GM10248 (cell line): ENCODE data around the gene MXD4.

Source experiments
- CTCF ChIA-PET: fragments of 300-600 bp; sonication (Branson Sonifier 250); formaldehyde crosslinking; extraction: SDS; loops from one replicate; lab custom pipeline; 2021; ENCODE audit warnings: antibody characterized with exemption; lab: Yijun Ruan, JAX
- POLR2A ChIA-PET: fragments of 350-650 bp; sonication (Branson Sonifier 250); formaldehyde crosslinking; extraction: SDS; loops from one replicate; lab custom pipeline; 2020; ENCODE audit warnings: antibody characterized with exemption; lab: Yijun Ruan, JAX
- DNase-seq: peaks from one replicate; pipeline ENCODE4 v3.0.0; 2012; ENCODE audit errors: extremely low spot score
- CTCF ChIP-seq: IDR thresholded peaks from 2 replicates; pipeline ENCODE4 v1.5.1; 2012; ENCODE audit warnings: mild to moderate bottlenecking, low read depth; ENCODE audit errors: extremely low read depth, missing control alignments, control extremely low read depth

Gene MXD4

DNA sequence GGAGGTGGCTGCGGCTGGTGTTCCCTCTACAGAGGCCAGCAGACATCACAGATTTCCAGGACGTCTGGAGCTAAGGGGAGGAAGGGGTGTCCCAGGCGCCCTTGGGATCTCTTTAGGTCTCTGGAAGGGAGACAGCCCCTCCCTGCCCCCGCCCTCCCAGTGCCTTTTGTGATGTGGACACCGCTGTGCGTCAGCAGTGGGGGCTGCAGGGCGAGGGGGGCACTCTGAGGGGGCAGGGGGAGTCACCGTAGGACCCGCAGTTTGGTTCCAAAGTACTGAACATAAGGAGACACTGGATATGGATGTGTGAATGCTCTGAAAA lies 25.6 kb upstream of the MXD4 start:
- no peak for DNase-seq
- TF ChIP-seq CTCF = no peak
- CTCF ChIA-PET = no interaction called here
- POLR2A ChIA-PET = no interaction called here

GRCh38 chr4:2286904-2287593 lies 25.1 kb upstream of the MXD4 start:
- ChIA-PET CTCF (no interaction called here), POLR2A (no interaction called here)
- TF ChIP-seq CTCF = no peak
- DNase-seq = no peak

DNA sequence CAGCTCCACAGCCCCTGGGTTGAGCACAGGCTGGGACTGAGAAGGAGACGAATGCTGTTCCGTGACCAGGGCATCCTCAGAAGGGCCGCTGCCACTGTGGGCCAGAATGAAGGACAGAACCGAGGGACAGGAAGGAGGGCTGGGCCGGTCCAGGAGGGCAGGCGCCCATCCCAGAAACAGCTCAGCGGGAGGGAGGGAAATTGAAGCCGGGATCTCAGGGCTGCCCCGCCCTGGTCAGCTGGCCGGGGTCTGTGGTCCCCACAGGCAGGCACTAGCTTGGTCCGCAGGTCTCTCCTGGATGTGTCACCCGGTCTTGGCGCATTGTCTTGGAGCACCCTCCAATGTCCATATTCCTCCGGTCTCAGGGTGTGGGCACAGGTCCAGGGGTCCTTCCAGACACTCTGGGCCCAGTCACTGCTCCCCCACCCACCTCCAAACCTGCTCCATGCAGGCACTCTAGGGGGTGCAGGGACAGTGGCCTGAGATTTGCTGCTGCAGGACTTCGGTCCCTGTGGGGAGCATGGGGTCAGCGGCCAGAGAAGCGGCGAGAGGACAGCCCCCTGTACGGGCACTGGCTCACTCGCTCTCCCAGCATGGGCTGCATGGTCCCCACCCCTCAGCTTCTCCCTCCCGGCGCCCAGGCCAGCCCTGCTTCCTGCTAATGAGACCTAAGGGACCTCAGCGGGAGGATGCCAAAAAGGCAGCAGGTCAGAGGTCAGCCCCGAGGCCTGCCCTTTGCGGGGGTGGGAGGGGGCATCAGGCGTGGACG lies 23.9 kb upstream of the MXD4 start:
- no peak for TF ChIP-seq CTCF
- no peak for DNase-seq
- ChIA-PET CTCF (no interaction called here), POLR2A (no interaction called here)

DNA sequence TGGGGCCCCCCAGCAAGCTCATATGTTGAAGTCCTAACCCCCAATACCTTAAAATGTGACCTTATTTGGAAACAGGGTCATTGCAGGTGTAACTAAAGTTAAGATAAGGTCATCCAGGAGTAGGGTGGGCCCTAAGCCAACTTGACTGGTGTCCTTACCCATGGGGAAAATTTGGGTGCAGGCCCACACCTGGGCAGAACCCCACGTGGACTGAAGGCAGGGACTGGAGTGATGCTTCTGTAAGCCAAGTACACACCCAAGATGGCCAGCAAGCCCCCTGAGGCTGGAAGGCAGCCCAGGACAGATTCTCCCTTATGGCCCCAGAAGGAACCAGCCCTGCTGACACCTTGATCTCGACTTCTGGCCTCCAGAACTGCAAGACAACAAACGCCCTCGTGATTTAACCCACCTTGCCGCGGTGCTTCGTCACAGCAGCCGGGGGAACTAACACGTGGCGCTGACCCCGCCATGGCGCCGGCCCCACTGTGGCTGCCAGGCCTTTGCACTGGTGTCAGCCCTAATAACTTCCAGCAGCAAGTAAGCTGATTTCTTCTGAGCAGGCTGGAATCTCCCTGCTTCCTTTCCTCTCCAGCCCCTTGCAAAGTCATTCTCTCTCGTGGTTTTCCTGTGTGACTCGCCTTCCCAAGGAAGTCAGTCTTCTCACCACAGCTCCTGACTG lies 23.2 kb upstream of the MXD4 start:
- no peak for DNase-seq
- POLR2A ChIA-PET = no interaction called here
- CTCF ChIA-PET = no interaction called here
- no peak for TF ChIP-seq CTCF

- POLR2A ChIA-PET = no interaction called here
- no peak for TF ChIP-seq CTCF
- DNase-seq = no peak
- CTCF ChIA-PET = no interaction called here
These were observed 22.4 kb upstream of the MXD4 start for GRCh38 chr4:2284161-2284933.

- ChIA-PET CTCF (no interaction called here), POLR2A (no interaction called here)
- no peak for TF ChIP-seq CTCF
- DNase-seq = no peak
These were observed 21.3 kb upstream of the MXD4 start for GRCh38 chr4:2283199-2283711.
